Endodermal cell (in vitro differentiated cells): ENCODE measurements around the gene SCN2B. TPM values are rescaled to one million over a fixed set of nuclear protein-coding genes. Genes with fewer than 3 reads are reported as not detected.

Experiments
- DNase-seq: peaks from one replicate; pipeline ENCODE4 v3.0.0-alpha.2; 2017
- H3K27ac ChIP-seq: 2 replicates; pipeline ENCODE4 v1.5.1; 2013; ENCODE audit warnings: mild to moderate bottlenecking, low read depth, low read length, moderate library complexity
- H3K27me3 ChIP-seq: 2 replicates; pipeline ENCODE4 v1.6.1; 2013; ENCODE audit warnings: mild to moderate bottlenecking, low read length, moderate library complexity; ENCODE audit not compliant: insufficient read depth, control insufficient read depth, poor library complexity, severe bottlenecking
- H3K36me3 ChIP-seq: 2 replicates; pipeline ENCODE4 v1.7.0; 2013; ENCODE audit warnings: mild to moderate bottlenecking, low read length, moderate library complexity; ENCODE audit not compliant: control insufficient read depth, insufficient read depth
- H3K4me1 ChIP-seq: one replicate; pipeline ENCODE4 v1.7.0; 2013; ENCODE audit warnings: low read length; ENCODE audit not compliant: control insufficient read depth, insufficient read depth
- H3K4me3 ChIP-seq: 2 replicates; pipeline ENCODE4 v1.5.1; 2013; ENCODE audit warnings: mild to moderate bottlenecking, low read length, moderate library complexity
- H3K9ac ChIP-seq: 2 replicates; pipeline ENCODE4 v1.6.1; 2013; ENCODE audit warnings: mild to moderate bottlenecking, low read length, moderate library complexity; ENCODE audit not compliant: poor library complexity, severe bottlenecking; ENCODE audit errors: extremely low read depth
- H3K9me3 ChIP-seq: 2 replicates; pipeline ENCODE4 v1.6.1; 2013; ENCODE audit warnings: mild to moderate bottlenecking, low read length, moderate library complexity; ENCODE audit not compliant: control insufficient read depth
- H3K27ac Mint-ChIP-seq: 2 replicates; pipeline ENCODE4 v1.8.0; 2020; ENCODE audit warnings: mixed read lengths
- H3K27me3 Mint-ChIP-seq: 2 replicates; pipeline ENCODE4 v1.8.0; 2021; ENCODE audit warnings: mild to moderate bottlenecking, mixed read lengths; ENCODE audit not compliant: insufficient read depth
- H3K36me3 Mint-ChIP-seq: 2 replicates; pipeline ENCODE4 v1.8.0; 2020; ENCODE audit warnings: low read depth, mixed read lengths
- H3K4me1 Mint-ChIP-seq: 2 replicates; pipeline ENCODE4 v1.8.0; 2020; ENCODE audit warnings: mixed read lengths
- H3K4me3 Mint-ChIP-seq: 2 replicates; pipeline ENCODE4 v1.8.0; 2020; ENCODE audit warnings: mild to moderate bottlenecking, moderate library complexity, mixed read lengths
- H3K9me3 Mint-ChIP-seq: 2 replicates; pipeline ENCODE4 v1.8.0; 2020; ENCODE audit warnings: mild to moderate bottlenecking, mixed read lengths
- CTCF ChIP-seq: fragments of 200-600 bp; sonication (generic); conservative IDR thresholded peaks from 2 replicates; pipeline ENCODE4 v1.5.0; 2021; ENCODE audit warnings: antibody characterized with exemption, mild to moderate bottlenecking
- WGBS, 2 experiments: methylation state at CpG; one replicate each; pipeline versions ENCODE4 v1.1.5 to v1.1.7; 2013; ENCODE audit warnings: missing lambda C conversion rate in 2 of 2, mixed read lengths in 1 of 2; ENCODE audit not compliant: insufficient coverage in 1 of 2, insufficient read length in 1 of 2; 5-methylcytosine and 5-hydroxymethylcytosine counted together
- total RNA-seq, 2 donors: library from RNA; stranded (reverse); fragmentation: NEBNext Ultra II Directional in 1 of 2; extraction: Animal tissue kit (Norgen Biotek cat#: 25700) in 1 of 2; gene quantifications; 2 replicates in 1 of 2; 3 replicates in 1 of 2; pipeline ENCODE4 v1.2.1, GENCODE V29; 2021

Gene SCN2B
- total RNA-seq, 2 donors from 2014 or later: 0.11 to 0.20 TPM

GRCh38 chr11:118143661-118144185, 32.7 kb downstream of the SCN2B start:
- Mint-ChIP-seq H3K27ac (no peak overlapping the region), H3K4me3 (no peak overlapping the region), H3K36me3 (no peaks in the 10 kb centered on the region), H3K4me1 (peaks cover 12% of the 10 kb centered on the region), H3K27me3 (peaks cover 81% of the 10 kb centered on the region), H3K9me3 (no peaks in the 10 kb centered on the region)
- no peaks in the 10 kb centered on the region for H3K9me3 ChIP-seq
- H3K4me3 ChIP-seq: no peak overlapping the region
- 89 to 91% methylated on average over 9 to 12 of the region's 12 CpGs for WGBS, 2 experiments
- DNase-seq: no peak
- no peak for TF ChIP-seq CTCF
- H3K27me3 ChIP-seq: peaks cover 65% of the 10 kb centered on the region
- H3K27ac ChIP-seq: no peak overlapping the region
- H3K4me1 ChIP-seq: no peaks in the 10 kb centered on the region
- H3K36me3 ChIP-seq: no peaks in the 10 kb centered on the region
- no peak overlapping the region for H3K9ac ChIP-seq

- H3K27me3 ChIP-seq: peaks cover 56% of the 10 kb centered on the region
- peak; percentile 63 for DNase-seq
- H3K36me3 Mint-ChIP-seq: no peaks in the 10 kb centered on the region
- no peaks in the 10 kb centered on the region for H3K4me1 ChIP-seq
- H3K9me3 Mint-ChIP-seq: no peaks in the 10 kb centered on the region
- H3K9ac ChIP-seq: no peak overlapping the region
- H3K27ac Mint-ChIP-seq: no peak overlapping the region
- peaks cover 12% of the 10 kb centered on the region for H3K4me1 Mint-ChIP-seq
- H3K9me3 ChIP-seq: no peaks in the 10 kb centered on the region
- H3K36me3 ChIP-seq: no peaks in the 10 kb centered on the region
- H3K27me3 Mint-ChIP-seq: peaks cover 79% of the 10 kb centered on the region
- H3K4me3 ChIP-seq: no peak overlapping the region
- WGBS, 2 experiments: 49 to 59% methylated on average over 5 to 6 of the region's 6 CpGs
- H3K27ac ChIP-seq: no peak overlapping the region
- H3K4me3 Mint-ChIP-seq: no peak overlapping the region
- TF ChIP-seq CTCF: no peak
These were observed 33.6 kb downstream of the SCN2B start for GRCh38 chr11:118142809-118143208.

GRCh38 chr11:118142081-118142480, 34.4 kb downstream of the SCN2B start:
- no peaks in the 10 kb centered on the region for H3K36me3 Mint-ChIP-seq
- Histone ChIP-seq H3K9ac (no peak overlapping the region), H3K4me1 (no peaks in the 10 kb centered on the region), H3K4me3 (no peak overlapping the region), H3K9me3 (no peaks in the 10 kb centered on the region), H3K27me3 (peaks cover 48% of the 10 kb centered on the region), H3K36me3 (no peaks in the 10 kb centered on the region), H3K27ac (no peak overlapping the region)
- H3K4me3 Mint-ChIP-seq: no peak overlapping the region
- DNase-seq: peak; percentile 63
- peaks cover 5% of the 10 kb centered on the region for H3K4me1 Mint-ChIP-seq
- H3K27ac Mint-ChIP-seq: no peak overlapping the region
- 56 to 61% methylated on average over 2 of the region's 2 CpGs for WGBS, 2 experiments
- H3K9me3 Mint-ChIP-seq: no peaks in the 10 kb centered on the region
- TF ChIP-seq CTCF: no peak
- H3K27me3 Mint-ChIP-seq: peaks cover 75% of the 10 kb centered on the region
